CD4-positive, alpha-beta T cell treated with Interleukin-6 at 100 ng/mL for 8 hours (primary cell): ENCODE measurements around the gene RERE.
A peak's percentile ranks its signal among the peaks of the same experiment; 100 is the strongest.
"Not testable (repeated sequence)": the region's sequence is repeated elsewhere in the genome, so short reads cannot be mapped to it uniquely, and the experiment has no call there.

Source experiments
- DNase-seq: peaks from one replicate; pipeline ENCODE4 v3.0.0-alpha.2; 2020; ENCODE audit warnings: mixed read lengths, low spot score

Gene RERE

GRCh38 chr1:8512504-8512903 lies 304.9 kb downstream of the RERE start:
- no peak for DNase-seq

DNA sequence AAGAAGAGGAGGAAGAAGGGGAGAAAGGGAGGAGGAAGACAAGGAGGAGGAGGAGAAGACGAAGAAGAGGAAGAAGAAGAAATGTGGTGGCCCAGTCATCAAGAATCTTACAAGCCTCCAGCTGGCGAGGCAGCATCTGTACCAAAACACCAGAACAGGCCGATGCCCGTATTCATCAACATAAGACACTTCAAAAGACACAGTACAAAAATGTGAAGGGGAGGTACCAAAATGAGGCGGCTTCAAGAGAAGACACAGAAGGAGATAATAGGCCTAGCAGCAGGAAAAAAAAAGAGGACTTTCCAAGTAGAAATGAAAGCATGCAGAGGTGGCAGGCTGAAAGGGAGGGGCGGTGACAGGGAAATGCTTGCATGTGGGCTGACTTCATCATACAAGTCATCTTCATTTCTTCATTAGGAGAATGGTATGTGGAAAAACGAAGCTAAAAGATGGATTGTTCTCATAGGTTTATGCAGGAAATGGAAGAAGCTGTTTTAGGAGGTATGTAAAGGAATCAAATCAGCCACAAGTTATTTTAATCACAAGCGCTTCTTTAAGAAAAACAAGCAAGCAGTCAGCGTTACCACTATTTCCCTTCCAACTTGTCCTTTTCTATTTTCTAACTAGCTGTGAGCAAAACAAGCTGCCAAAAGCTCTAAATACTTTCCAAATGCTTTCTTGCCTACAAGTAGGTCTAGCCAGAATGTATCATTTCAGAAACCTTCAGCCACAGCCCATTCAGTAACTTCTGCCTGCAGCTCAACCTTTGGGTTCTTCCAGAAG lies 307.2 kb downstream of the RERE start:
- DNase-seq, result peak; percentile 49

DNA sequence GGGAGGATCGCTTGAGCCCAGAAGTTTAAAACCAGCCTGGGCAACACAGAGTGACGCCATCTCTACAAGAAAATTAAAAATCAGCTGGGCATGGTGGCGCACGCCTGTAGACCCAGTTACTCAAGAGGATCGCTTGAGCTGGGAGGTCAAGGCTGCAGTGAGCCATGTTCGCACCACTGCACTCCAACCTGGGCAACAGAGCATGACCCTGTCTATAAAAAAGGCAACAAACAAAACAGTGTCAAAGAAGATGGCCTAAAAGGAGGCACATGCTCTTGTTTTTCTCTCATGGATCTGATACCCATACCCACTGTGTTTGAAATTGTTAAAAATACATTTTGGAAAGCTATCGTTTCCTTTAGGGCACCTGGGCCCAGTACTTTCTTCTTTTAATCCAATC lies 307.9 kb downstream of the RERE start:
- no peak for DNase-seq

- DNase-seq, result no peak
Observed at GRCh38 chr1:8506995-8507615, 310.3 kb downstream of the RERE start.

DNA sequence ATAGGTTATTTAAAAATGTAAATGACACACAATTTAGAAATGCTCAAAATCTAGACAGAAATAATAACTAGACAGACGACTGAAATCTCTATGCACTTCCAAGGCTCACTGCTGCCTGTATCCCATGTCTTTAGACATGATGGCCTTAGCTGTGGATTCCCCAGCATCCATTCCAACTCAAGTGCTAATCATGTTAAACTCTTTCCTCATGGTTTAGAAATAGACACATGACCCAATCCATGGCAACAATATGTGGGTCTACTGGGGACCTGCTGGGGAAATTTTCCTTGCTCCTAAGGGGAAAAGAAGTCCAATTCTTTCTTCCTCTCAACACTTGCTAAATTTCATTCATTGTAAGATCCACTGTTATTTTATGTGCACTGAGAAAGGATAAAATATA lies 311.0 kb downstream of the RERE start:
- no peak for DNase-seq

DNA sequence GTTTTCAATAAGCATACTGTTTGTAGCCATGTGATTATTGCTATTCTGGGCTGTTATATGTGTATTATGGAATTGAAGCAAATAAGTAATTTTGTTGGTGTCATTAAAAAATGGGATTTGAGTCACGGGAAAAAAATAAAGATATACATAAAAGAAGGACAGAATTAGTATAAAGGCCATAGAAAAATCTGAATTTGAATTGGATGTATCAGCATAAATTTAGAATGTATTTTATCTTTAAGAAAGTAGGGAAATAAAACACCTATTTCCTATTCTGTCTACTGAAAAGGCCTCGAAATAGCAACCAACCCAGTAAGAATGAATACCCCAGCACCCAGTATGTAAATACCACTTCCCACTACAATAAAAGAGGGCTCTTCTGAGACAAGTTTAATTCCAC lies 313.6 kb downstream of the RERE start:
- DNase-seq, result no peak

GRCh38 chr1:8502949-8503348 lies 314.5 kb downstream of the RERE start:
- DNase-seq, result not testable (repeated sequence)

- DNase-seq, result no peak
Observed at GRCh38 chr1:8497210-8497819, 320.1 kb downstream of the RERE start.

- no peak for DNase-seq
Observed at GRCh38 chr1:8496473-8496872, 321.0 kb downstream of the RERE start.

DNA sequence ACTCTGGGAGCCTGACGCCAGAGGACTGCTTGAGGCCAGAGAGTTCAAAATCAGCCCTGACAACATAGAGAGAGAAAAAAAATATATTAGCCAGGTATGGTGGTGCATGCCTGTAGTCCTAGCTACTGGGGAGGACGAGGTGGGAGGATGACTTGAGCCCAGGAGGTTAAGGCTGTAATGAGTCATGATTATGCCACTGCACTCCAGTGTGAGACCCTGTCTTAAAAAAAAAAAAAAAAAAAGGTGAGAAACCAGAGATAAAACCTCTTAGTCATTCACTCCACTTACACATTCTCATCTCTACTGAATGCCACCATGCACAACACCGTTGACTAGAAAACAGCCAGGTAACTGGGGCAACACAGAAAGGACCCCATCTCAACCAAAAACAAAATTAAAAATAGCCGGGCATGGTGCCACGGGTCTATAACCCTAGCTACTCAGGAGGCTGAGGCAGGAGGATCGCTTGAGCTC lies 321.5 kb downstream of the RERE start:
- no peak for DNase-seq

GRCh38 chr1:8494681-8495080 lies 322.8 kb downstream of the RERE start:
- no peak for DNase-seq

- no peak for DNase-seq
Observed at GRCh38 chr1:8493916-8494540, 323.4 kb downstream of the RERE start.

DNA sequence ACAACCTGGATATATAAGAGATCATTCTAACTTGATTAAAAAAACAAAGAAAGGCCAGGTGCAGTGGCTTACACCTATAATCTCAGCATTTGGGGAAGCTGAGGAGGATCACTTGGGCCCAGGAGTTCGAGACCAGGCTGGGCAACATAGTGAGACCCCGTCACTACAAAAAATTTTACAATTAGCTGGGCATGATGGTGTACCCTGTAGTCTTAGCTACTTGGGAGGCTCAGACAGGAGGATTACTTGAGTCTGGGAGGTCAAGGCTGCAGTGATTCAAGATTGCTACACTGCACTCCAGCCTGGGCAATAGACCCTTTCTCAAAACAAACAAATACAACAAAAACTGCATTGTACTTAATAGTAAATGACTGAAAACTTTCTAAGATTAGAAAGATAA lies 330.2 kb downstream of the RERE start:
- DNase-seq, result no peak

GRCh38 chr1:8486047-8486446 lies 331.4 kb downstream of the RERE start:
- DNase-seq, result no peak

DNA sequence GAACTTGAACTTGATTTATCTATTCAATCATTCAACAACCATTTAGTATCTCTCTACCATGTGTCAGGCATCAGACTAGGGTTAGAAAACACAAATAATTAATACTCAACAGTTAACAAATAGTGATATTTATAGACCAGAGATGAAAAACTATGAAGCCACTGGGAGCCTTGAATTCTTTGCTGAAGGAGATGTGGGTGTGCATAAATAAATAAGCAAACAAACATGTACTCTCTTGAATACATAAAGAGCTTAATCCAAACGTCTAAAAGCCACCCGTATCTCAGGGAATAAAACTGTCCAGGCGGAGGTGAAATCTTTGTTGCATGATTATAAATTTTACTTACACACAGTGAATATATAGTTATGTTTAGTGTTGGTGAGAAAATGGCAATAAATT lies 333.9 kb downstream of the RERE start:
- DNase-seq, result no peak

DNA sequence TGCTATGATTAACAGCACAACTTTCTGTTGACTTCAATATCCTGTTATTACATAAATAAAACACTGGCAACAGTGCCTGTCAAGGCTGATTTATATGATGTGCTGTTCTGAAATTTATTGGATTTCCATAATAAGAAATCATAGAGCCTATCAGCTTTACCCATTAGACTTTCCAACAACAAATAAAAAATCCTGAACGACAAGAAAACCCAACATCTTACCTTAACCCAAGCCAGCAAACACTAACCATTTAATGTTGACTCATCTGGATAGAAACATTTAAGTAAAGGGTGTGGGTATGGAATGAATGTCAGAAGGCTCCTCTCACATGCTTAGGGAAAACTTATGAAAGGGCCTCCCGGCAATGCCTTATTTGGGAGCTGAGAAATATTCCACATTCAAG lies 334.5 kb downstream of the RERE start:
- no peak for DNase-seq

GRCh38 chr1:8481650-8482380 lies 335.6 kb downstream of the RERE start:
- no peak for DNase-seq

DNA sequence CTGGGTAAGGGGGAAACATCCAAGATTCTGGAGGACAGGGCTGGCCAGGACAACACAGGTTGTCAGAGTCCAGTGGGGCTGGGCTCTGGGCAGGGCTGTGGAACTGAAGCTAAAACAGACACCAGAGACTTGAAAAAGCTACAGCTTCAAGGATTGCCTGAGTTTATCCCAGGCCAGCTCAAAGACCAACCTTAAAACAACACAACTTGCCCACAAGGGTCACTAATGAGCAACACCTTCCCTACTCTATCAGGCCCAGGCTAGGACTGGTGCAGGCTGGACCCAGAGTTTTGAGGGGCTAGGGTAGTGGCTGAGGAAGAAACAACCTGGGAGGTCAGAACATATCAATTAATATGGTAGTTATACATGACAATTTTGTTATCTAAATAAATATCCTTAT lies 338.9 kb downstream of the RERE start:
- DNase-seq, result no peak

- DNase-seq, result no peak
Observed at GRCh38 chr1:8477983-8478362, 339.5 kb downstream of the RERE start.

DNA sequence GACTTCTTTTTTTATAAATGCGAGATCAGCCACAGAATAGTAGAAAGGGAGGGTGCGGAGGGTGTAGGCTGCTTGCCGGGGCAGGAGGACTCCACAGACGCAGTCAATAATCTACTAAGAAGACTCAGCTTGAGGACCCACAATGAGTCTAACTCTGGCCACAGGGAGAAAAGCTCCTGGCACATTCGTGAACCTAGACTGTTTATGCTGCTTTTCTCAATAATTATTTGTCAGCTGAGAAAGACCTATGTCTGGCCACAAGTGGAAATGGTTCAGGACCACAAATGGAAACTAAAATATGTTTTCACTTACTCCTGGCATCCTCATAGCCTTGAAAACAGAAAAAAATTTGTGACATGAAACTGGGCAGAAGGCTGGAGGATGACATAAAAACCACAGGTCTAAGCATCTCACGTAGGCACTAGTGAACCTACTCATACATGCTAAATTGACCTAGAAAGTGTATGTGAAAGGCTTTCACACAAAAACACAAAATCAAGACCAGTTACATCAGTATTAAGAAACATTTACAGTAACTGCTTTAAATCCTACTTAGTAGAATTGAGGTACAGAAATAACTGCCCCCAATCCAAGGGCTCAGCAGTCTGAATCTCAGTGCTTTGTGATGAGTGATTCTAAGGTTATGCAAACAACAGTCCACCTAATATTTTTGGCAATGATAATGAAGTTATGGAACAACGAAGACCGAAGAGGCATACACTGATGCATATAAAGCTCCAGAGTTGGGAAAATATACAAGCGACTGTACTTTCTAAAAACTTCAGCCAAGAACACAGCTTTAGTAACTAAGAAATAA lies 340.1 kb downstream of the RERE start:
- DNase-seq, result no peak

- no peak for DNase-seq
Observed at GRCh38 chr1:8476006-8476405, 341.4 kb downstream of the RERE start.
